ENCODE measurements around the gene CLPX. TPM values are rescaled to one million over a fixed set of nuclear protein-coding genes. Genes with fewer than 3 reads are reported as not detected.

Gene CLPX
- total RNA-seq, 1 experiment from 2014 or later, result 44.9 TPM

DNA sequence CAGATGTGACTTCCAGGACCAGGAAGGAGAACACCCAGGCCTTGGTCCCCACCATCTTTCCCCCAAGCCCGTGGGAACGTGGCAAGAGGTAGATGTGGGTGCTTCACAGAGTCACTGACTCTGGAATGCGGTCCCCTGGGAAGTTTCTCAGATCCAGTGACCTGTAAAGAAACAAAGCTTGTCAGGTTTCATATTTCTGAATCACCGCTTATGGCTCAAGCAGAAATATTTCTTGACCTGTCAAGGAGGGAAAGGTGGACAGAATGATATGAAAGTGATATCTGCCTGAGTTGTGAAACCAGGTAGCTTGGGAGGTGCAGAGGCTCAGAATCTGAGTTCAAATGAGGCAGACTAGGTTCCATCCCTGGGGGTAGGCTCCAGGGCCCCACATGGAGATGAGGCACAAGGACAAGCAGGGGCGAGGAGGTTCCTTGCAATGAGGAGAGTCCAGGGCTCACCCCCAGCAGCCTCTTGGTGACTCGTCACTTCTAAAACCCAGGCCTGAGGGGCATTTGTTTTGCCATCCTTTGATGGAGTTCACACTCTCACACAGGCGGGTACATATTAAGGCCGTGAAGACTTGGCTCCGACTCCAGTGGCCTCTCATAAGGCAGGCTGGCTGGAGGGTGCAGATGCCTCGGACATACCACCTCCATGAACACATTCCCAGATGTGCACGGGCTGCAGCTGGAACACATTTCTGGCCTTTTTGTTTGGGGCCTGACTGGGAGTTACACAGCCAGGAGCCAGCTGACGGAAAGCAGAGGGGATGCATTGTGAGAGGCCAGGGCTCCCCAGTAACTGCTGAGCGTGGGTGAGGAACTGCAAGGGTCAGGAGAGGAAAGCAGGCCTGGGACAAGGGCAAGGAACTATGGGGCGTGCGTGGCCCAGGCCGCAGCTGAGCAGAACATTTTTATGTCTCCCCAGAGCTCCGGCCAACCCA is 24.8 kb upstream of the CLPX start:
- H3K4me3 Mint-ChIP-seq (ENCODE audit: low read depth, unreplicated experiment), result no peak overlapping the region
- intact Hi-C loops (cut with micrococcal nuclease; ENCODE audit: unreplicated experiment), result no loop called here
- peaks cover 62% of the 10 kb centered on the region for H3K27me3 Mint-ChIP-seq (ENCODE audit: unreplicated experiment)
- CTCF ChIA-PET, result no interaction called here
- H3K4me1 Mint-ChIP-seq (ENCODE audit: low read depth, unreplicated experiment), result no peaks in the 10 kb centered on the region
- TF ChIP-seq, protein P1, sequence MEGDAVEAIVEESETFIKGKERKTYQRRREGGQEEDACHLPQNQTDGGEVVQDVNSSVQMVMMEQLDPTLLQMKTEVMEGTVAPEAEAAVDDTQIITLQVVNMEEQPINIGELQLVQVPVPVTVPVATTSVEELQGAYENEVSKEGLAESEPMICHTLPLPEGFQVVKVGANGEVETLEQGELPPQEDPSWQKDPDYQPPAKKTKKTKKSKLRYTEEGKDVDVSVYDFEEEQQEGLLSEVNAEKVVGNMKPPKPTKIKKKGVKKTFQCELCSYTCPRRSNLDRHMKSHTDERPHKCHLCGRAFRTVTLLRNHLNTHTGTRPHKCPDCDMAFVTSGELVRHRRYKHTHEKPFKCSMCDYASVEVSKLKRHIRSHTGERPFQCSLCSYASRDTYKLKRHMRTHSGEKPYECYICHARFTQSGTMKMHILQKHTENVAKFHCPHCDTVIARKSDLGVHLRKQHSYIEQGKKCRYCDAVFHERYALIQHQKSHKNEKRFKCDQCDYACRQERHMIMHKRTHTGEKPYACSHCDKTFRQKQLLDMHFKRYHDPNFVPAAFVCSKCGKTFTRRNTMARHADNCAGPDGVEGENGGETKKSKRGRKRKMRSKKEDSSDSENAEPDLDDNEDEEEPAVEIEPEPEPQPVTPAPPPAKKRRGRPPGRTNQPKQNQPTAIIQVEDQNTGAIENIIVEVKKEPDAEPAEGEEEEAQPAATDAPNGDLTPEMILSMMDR (IDR thresholded peaks at IDR 0.05; ENCODE audit: unreplicated experiment), result no peak
- H3K36me3 Mint-ChIP-seq (ENCODE audit: insufficient read depth, unreplicated experiment), result no peaks in the 10 kb centered on the region
- BruUV-seq (replicated peaks), result no TSS peak
- H3K27ac Mint-ChIP-seq (ENCODE audit: unreplicated experiment), result no peak overlapping the region
- no peak for DNase-seq
- no peaks in the 10 kb centered on the region for H3K9me3 Mint-ChIP-seq (ENCODE audit: low read depth, unreplicated experiment)

GRCh38 chr15:65208647-65209046 is 23.5 kb upstream of the CLPX start:
- CTCF ChIA-PET, result interaction anchor here (0.6 to 0.8 kb wide), 3 partner anchors 13 to 67 kb away, joined by 3 to 11 read pairs (median 3); no protein-coding TSS in a partner anchor
- intact Hi-C loops (cut with micrococcal nuclease; ENCODE audit: unreplicated experiment), result no loop called here

DNA sequence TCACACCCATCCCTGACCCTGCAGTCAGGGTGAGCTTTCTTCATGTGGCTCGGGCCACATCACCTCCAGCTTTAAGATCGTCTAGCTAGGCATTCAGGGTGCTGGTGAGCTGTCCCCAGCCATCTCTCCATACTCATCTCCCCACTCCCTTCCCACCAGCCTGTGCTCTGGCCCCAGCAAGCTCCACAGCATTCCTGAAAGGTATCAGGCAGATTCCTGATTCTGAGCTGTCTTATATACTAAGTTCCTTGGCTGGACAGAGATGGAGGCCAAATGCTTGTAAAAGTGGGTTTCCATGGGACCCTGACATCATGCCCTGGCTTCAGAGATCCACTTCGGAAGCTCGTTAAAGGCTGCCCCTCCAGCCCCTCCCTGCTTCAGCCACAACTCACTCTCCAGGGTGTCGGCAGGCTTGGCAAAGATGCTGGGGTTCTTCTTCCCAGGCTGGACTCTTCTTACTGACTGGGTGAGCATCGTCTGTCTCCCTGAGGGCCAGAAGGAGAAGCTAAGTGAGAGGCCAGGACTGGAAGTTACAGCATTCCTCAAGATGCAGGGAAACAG is 22.2 kb upstream of the CLPX start:
- no peaks in the 10 kb centered on the region for H3K36me3 Mint-ChIP-seq (ENCODE audit: insufficient read depth, unreplicated experiment)
- no peak overlapping the region for H3K4me3 Mint-ChIP-seq (ENCODE audit: low read depth, unreplicated experiment)
- BruUV-seq (replicated peaks), result no TSS peak
- TF ChIP-seq, protein P1 (IDR thresholded peaks at IDR 0.05; ENCODE audit: unreplicated experiment), result no peak
- H3K27ac Mint-ChIP-seq (ENCODE audit: unreplicated experiment), result no peak overlapping the region
- H3K27me3 Mint-ChIP-seq (ENCODE audit: unreplicated experiment), result peaks cover 61% of the 10 kb centered on the region
- CTCF ChIA-PET, result interaction anchor here (0.7 to 1.4 kb wide), 3 partner anchors 9 to 63 kb away, joined by 3 to 6 read pairs (median 6); no protein-coding TSS in a partner anchor
- no peaks in the 10 kb centered on the region for H3K4me1 Mint-ChIP-seq (ENCODE audit: low read depth, unreplicated experiment)
- no peak for DNase-seq
- H3K9me3 Mint-ChIP-seq (ENCODE audit: low read depth, unreplicated experiment), result no peaks in the 10 kb centered on the region
- intact Hi-C loops (cut with micrococcal nuclease; ENCODE audit: unreplicated experiment), result no loop called here

More at GRCh38 chr15:65208647-65209046, 23.5 kb upstream of the CLPX start:
- Mint-ChIP-seq H3K9me3 (ENCODE audit: low read depth, unreplicated experiment) (no peaks in the 10 kb centered on the region), H3K27ac (ENCODE audit: unreplicated experiment) (no peak overlapping the region), H3K27me3 (ENCODE audit: unreplicated experiment) (peaks cover 66% of the 10 kb centered on the region), H3K4me1 (ENCODE audit: low read depth, unreplicated experiment) (no peaks in the 10 kb centered on the region), H3K36me3 (ENCODE audit: insufficient read depth, unreplicated experiment) (no peaks in the 10 kb centered on the region), H3K4me3 (ENCODE audit: low read depth, unreplicated experiment) (no peak overlapping the region)
- DNase-seq, result no peak
- TF ChIP-seq, protein P1 (IDR thresholded peaks at IDR 0.05; ENCODE audit: unreplicated experiment), result no peak
- no TSS peak for BruUV-seq (replicated peaks)

GRCh38 chr15:65206750-65207149 is 21.6 kb upstream of the CLPX start:
- H3K27ac Mint-ChIP-seq (ENCODE audit: unreplicated experiment), result no peak overlapping the region

More at GRCh38 chr15:65206750-65207149, 21.6 kb upstream of the CLPX start:
- TF ChIP-seq, protein P1 (IDR thresholded peaks at IDR 0.05; ENCODE audit: unreplicated experiment), result no peak
- intact Hi-C loops (cut with micrococcal nuclease; ENCODE audit: unreplicated experiment), result no loop called here
- Mint-ChIP-seq H3K36me3 (ENCODE audit: insufficient read depth, unreplicated experiment) (no peaks in the 10 kb centered on the region), H3K9me3 (ENCODE audit: low read depth, unreplicated experiment) (no peaks in the 10 kb centered on the region), H3K4me3 (ENCODE audit: low read depth, unreplicated experiment) (no peak overlapping the region), H3K4me1 (ENCODE audit: low read depth, unreplicated experiment) (no peaks in the 10 kb centered on the region), H3K27me3 (ENCODE audit: unreplicated experiment) (peaks cover 62% of the 10 kb centered on the region)
- CTCF ChIA-PET, result interaction anchor here (0.7 kb wide), 1 partner anchor 28 kb away, joined by 3 read pairs; no protein-coding TSS in a partner anchor
- DNase-seq, result no peak
- no TSS peak for BruUV-seq (replicated peaks)
